Sigmoid colon (tissue), 3 donors: ENCODE results near the gene DDX59.

ENCODE experiments used
- CTCF ChIP-seq, 4 experiments: fragments of 450-650 bp in 3 of 4; fragments of 200-600 bp in 1 of 4; IDR thresholded peaks; one replicate each; pipeline ENCODE4 v1.5.1; 2016 to 2019; ENCODE audit warnings: antibody characterized with exemption in 4 of 4, mild to moderate bottlenecking in 3 of 4, moderate library complexity in 2 of 4
- POLR2A ChIP-seq, 2 donors: fragments of 450-650 bp; IDR thresholded peaks; one replicate each; pipeline ENCODE4 v1.6.1; 2016; ENCODE audit warnings: antibody characterized with exemption in 2 of 2, mild to moderate bottlenecking in 2 of 2, moderate library complexity in 2 of 2

GRCh38 chr1:200693327-200693726 lies 23.6 kb upstream of the DDX59 start:
- no peak for TF ChIP-seq POLR2A (IDR thresholded peaks at IDR 0.05)
- TF ChIP-seq CTCF (IDR thresholded peaks at IDR 0.05) = no peak
